Sigmoid colon (tissue), 7 donors: ENCODE data around the gene OR10Z1. TPM values are rescaled to one million over a fixed set of nuclear protein-coding genes. Genes with fewer than 3 reads are reported as not detected.

Experiments used
- DNase-seq: peaks from one replicate; pipeline ENCODE4 v3.0.0-alpha.2; 2019
- H3K27ac ChIP-seq, 4 donors: fragments of 200-600 bp; sonication (generic); one replicate each; pipeline ENCODE4 v1.5.1; 2016 to 2019; ENCODE audit warnings: mild to moderate bottlenecking in 1 of 4
- H3K27me3 ChIP-seq, 3 donors: fragments of 200-600 bp; sonication (generic); one replicate each; pipeline ENCODE4 v1.5.1; 2019; ENCODE audit warnings: mild to moderate bottlenecking in 1 of 3
- H3K36me3 ChIP-seq, 4 donors: fragments of 200-600 bp; sonication (generic); one replicate each; pipeline ENCODE4 v1.5.1; 2016 to 2019
- H3K4me1 ChIP-seq, 4 donors: fragments of 200-600 bp; sonication (generic); one replicate each; pipeline ENCODE4 v1.5.1; 2017 to 2019
- H3K4me3 ChIP-seq, 4 donors: fragments of 200-600 bp; sonication (generic); one replicate each; pipeline ENCODE4 v1.5.1; 2017 to 2019; ENCODE audit warnings: mild to moderate bottlenecking in 2 of 4, moderate library complexity in 1 of 4
- H3K9me3 ChIP-seq, 4 donors: fragments of 200-600 bp in 3 of 4; sonication (generic) in 3 of 4; one replicate each; pipeline versions ENCODE4 v1.5.1 to v1.6.1; 2013 to 2019
- CTCF ChIP-seq, 4 experiments: fragments of 450-650 bp in 3 of 4; fragments of 200-600 bp in 1 of 4; IDR thresholded peaks; one replicate each; pipeline ENCODE4 v1.5.1; 2016 to 2019; ENCODE audit warnings: antibody characterized with exemption in 4 of 4, mild to moderate bottlenecking in 3 of 4, moderate library complexity in 2 of 4
- EP300 ChIP-seq, 4 donors: sonication (generic); formaldehyde crosslinking; IDR thresholded peaks; one replicate each; pipeline ENCODE4 v1.6.1; 2017; ENCODE audit warnings: antibody characterized with exemption in 4 of 4
- POLR2A ChIP-seq, 2 donors: fragments of 450-650 bp; IDR thresholded peaks; one replicate each; pipeline ENCODE4 v1.6.1; 2016; ENCODE audit warnings: antibody characterized with exemption in 2 of 2, mild to moderate bottlenecking in 2 of 2, moderate library complexity in 2 of 2
- POLR2AphosphoS5 ChIP-seq, 4 donors: sonication (generic); formaldehyde crosslinking; IDR thresholded peaks; one replicate each; pipeline ENCODE4 v1.6.1; 2017; ENCODE audit warnings: antibody characterized with exemption in 4 of 4
- WGBS, 2 donors: extraction: QIAGEN DNeasy Blood & Tissue Kit; methylation state at CpG; one replicate each; pipeline ENCODE4 v1.1.7; 2013; 5-methylcytosine and 5-hydroxymethylcytosine counted together
- intact Hi-C: fragments of 100-400 bp; cut with DNase I; formaldehyde crosslinking; loops from one replicate; pipeline ENCODE4 v1.15.1; 2023
- polyA plus RNA-seq, 3 donors: library from polyadenylated mRNA; stranded (reverse); fragments of 200-250 nt; gene quantifications; one replicate each; pipeline ENCODE4 v1.2.3, GENCODE V29; 2013
- total RNA-seq, 4 donors: library from RNA; depleted of rRNA; stranded (reverse); fragments of >200 nt; gene quantifications; one replicate each; pipeline ENCODE4 v1.1.0, GENCODE V29; 2016
- donor health status: healthy with polysubstance abuse.
- donor health status: Bipolar disorder and iron deficiency.
- donor health status: healthy.

The OR10Z1 gene
- total and polyA plus RNA-seq, 7 donors: not detected

DNA sequence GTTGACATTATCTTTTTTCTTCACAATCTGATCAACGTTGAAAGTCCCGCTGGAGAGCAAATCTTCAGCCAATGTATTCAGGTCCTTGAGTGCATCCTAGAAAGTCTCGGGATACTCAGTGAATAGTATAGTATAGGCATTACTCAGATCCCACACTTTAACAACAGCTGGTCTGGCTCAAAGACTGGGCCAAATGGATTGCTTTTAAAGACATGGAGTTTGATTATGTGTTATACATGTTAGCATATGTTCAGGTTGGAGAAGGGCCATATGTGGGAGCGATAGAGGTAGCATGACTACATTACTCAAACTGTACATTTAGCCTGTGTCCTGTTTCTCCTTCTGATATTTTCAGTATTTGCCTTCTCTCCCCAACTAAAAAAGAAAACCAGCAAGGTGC is 33.1 kb downstream of the OR10Z1 start:
- Histone ChIP-seq H3K36me3 (no peaks in the 10 kb centered on the region), H3K4me3 (no peak overlapping the region), H3K4me1 (no peaks in the 10 kb centered on the region), H3K9me3 (no peaks in the 10 kb centered on the region), H3K27ac (no peak overlapping the region), H3K27me3 (no peaks in the 10 kb centered on the region)
- whole genome bisulfite sequencing, 2 donors: 88 to 91% methylated on average over 4 of the region's 4 CpGs
- DNase-seq: no peak
- TF ChIP-seq POLR2AphosphoS5 (IDR thresholded peaks at IDR 0.05): no peak
- TF ChIP-seq CTCF (IDR thresholded peaks at IDR 0.05): no peak
- TF ChIP-seq POLR2A (IDR thresholded peaks at IDR 0.05): no peak
- TF ChIP-seq EP300 (IDR thresholded peaks at IDR 0.05): no peak
- intact Hi-C loops: no loop called here

DNA sequence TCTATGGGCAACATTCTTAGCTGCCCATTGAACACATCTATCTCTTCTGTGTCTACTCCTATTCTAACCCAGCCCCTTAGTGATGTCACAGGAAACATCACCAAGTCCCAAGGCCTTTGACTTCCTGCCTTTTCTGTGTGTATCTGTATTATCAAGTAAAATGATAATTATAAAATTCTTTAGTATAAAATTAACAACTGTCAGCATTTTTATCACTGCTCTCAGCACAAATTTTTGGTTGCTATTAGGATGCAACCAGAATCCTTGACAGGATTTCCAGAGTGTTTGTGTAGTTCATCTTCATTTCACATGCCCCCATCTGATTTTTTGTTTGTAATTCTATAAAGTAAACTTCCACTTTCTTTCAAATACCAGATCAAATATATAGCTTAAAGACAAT is 33.8 kb downstream of the OR10Z1 start:
- no peaks in the 10 kb centered on the region for H3K27me3 ChIP-seq
- DNase-seq: no peak
- no peak overlapping the region for H3K4me3 ChIP-seq
- TF ChIP-seq CTCF (IDR thresholded peaks at IDR 0.05): no peak
- no peak for TF ChIP-seq EP300 (IDR thresholded peaks at IDR 0.05)
- no peak for TF ChIP-seq POLR2AphosphoS5 (IDR thresholded peaks at IDR 0.05)
- TF ChIP-seq POLR2A (IDR thresholded peaks at IDR 0.05): no peak
- no peaks in the 10 kb centered on the region for H3K9me3 ChIP-seq
- intact Hi-C loops: no loop called here
- H3K27ac ChIP-seq: no peak overlapping the region
- no peaks in the 10 kb centered on the region for H3K4me1 ChIP-seq
- H3K36me3 ChIP-seq: no peaks in the 10 kb centered on the region

- intact Hi-C loops: no loop called here
- DNase-seq: no peak
- WGBS, 2 donors: 53 to 64% methylated on average over 2 of the region's 2 CpGs
- no peak overlapping the region for H3K4me3 ChIP-seq
- no peaks in the 10 kb centered on the region for H3K4me1 ChIP-seq
- no peaks in the 10 kb centered on the region for H3K27me3 ChIP-seq
- H3K36me3 ChIP-seq: no peaks in the 10 kb centered on the region
- no peak overlapping the region for H3K27ac ChIP-seq
- H3K9me3 ChIP-seq: no peaks in the 10 kb centered on the region
- TF ChIP-seq EP300 (IDR thresholded peaks at IDR 0.05): no peak
- TF ChIP-seq POLR2A (IDR thresholded peaks at IDR 0.05): no peak
- no peak for TF ChIP-seq CTCF (IDR thresholded peaks at IDR 0.05)
- no peak for TF ChIP-seq POLR2AphosphoS5 (IDR thresholded peaks at IDR 0.05)
These were observed 39.4 kb downstream of the OR10Z1 start for GRCh38 chr1:158644449-158644848.

DNA sequence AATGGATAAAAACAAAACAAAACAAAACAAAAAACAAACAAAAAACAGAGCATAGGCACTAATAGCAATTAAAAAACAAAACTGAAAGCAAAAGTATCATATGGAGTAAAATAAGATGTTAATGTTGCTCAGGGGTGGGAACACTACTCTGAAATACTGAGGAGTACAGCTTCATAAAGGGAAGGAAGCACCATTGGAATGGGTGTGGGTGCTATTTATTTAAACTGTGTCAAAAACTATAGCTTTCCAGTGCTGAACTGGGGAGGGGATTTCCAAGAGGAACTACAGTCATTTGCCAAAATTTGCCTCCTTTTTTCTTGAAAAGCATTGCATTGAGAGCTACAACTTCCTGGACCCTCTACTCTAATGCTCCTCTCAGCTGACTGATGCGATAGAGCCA is 41.4 kb downstream of the OR10Z1 start:
- no peak for DNase-seq
- WGBS, 2 donors: 92 to 94% methylated on average over 1 of the region's 1 CpG
- no peaks in the 10 kb centered on the region for H3K27me3 ChIP-seq
- H3K4me1 ChIP-seq: no peaks in the 10 kb centered on the region
- no peak overlapping the region for H3K4me3 ChIP-seq
- H3K27ac ChIP-seq: no peak overlapping the region
- no peak for TF ChIP-seq EP300 (IDR thresholded peaks at IDR 0.05)
- no peak for TF ChIP-seq CTCF (IDR thresholded peaks at IDR 0.05)
- no peak for TF ChIP-seq POLR2AphosphoS5 (IDR thresholded peaks at IDR 0.05)
- no peak for TF ChIP-seq POLR2A (IDR thresholded peaks at IDR 0.05)
- intact Hi-C loops: no loop called here
- H3K36me3 ChIP-seq: no peaks in the 10 kb centered on the region
- H3K9me3 ChIP-seq: no peaks in the 10 kb centered on the region

DNA sequence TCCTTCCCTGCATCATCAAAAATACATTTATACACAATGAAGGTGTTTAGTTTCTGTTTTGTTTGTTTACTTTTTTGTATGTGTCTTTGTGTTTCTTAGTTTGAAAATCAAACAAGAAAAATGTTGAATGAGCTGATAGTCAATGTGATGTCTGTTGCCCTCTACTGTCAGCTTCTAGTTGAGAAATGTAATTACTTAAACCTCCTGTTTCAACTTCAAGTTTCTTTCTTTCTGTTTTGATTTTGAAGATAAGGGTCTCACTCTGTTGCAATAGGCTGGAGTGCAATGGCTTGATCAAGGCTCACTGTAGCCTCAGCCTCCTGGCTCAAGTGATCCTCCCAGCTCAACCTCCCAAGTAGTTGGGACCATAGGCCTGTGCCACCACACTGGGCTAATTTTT is 44.0 kb downstream of the OR10Z1 start:
- Histone ChIP-seq H3K27ac (no peak overlapping the region), H3K4me1 (no peaks in the 10 kb centered on the region), H3K27me3 (no peaks in the 10 kb centered on the region), H3K9me3 (no peaks in the 10 kb centered on the region), H3K4me3 (no peak overlapping the region), H3K36me3 (no peaks in the 10 kb centered on the region)
- TF ChIP-seq EP300 (IDR thresholded peaks at IDR 0.05) (no peak), POLR2A (IDR thresholded peaks at IDR 0.05) (no peak), POLR2AphosphoS5 (IDR thresholded peaks at IDR 0.05) (no peak), CTCF (IDR thresholded peaks at IDR 0.05) (no peak)
- intact Hi-C loops: no loop called here
- DNase-seq: no peak
